ENCODE measurements around the gene ZNF263. TPM values are rescaled to one million over a fixed set of nuclear protein-coding genes. Genes with fewer than 3 reads are reported as not detected.

Gene ZNF263
- total and polyA plus RNA-seq, 2 of the 13 experiments (the other 11 are each of a cell fraction or from before 2014, with no cell fraction given): 10.2 to 41.2 TPM

- no peak; the same call in 1 of the 2 replicates for TF ChIP-seq HOXA9 (CRISPR knock-in tag; IDR thresholded peaks at IDR 0.05; ENCODE audit: borderline replicate concordance)
- TF ChIP-seq ZNF674 (CRISPR knock-in tag; IDR thresholded peaks at IDR 0.05; ENCODE audit: low read depth): no peak
- TF ChIP-seq FOSL1 (CRISPR knock-in tag; IDR thresholded peaks at IDR 0.05; ENCODE audit: borderline replicate concordance): no peak
- no peak for TF ChIP-seq ZNF557 (CRISPR knock-in tag; IDR thresholded peaks at IDR 0.05)
- no peak for TF ChIP-seq ZNF329 (CRISPR knock-in tag; IDR thresholded peaks at IDR 0.05; ENCODE audit: low read depth)
- no peak for TF ChIP-seq GPN1 (CRISPR knock-in tag; IDR thresholded peaks at IDR 0.05; ENCODE audit: borderline replicate concordance)
- TF ChIP-seq SP4 (CRISPR knock-in tag; IDR thresholded peaks at IDR 0.05): peak; percentile 66
- TF ChIP-seq, protein P1, sequence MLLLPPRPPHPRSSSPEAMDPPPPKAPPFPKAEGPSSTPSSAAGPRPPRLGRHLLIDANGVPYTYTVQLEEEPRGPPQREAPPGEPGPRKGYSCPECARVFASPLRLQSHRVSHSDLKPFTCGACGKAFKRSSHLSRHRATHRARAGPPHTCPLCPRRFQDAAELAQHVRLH (CRISPR knock-in tag; IDR thresholded peaks at IDR 0.05; ENCODE audit: borderline replicate concordance, low read depth): peak; percentile 82; the same call in 1 of the 2 replicates
- TF ChIP-seq ZBTB3 (CRISPR knock-in tag; IDR thresholded peaks at IDR 0.05; ENCODE audit: borderline replicate concordance, low read depth): 0 out of 2 replicates have a peak, but pooled peaks have one; percentile 44
- no peak for TF ChIP-seq ZNF569 (CRISPR knock-in tag; IDR thresholded peaks at IDR 0.05; ENCODE audit: borderline replicate concordance)
- TF ChIP-seq ZKSCAN5 (CRISPR knock-in tag; IDR thresholded peaks at IDR 0.05): no peak
- TF ChIP-seq KLF9 (CRISPR knock-in tag; IDR thresholded peaks at IDR 0.05; ENCODE audit: low read depth): peak; percentile 66; the same call in 1 of the 2 replicates
- TF ChIP-seq NCOA1 (CRISPR knock-in tag; IDR thresholded peaks at IDR 0.05): no peak
- TF ChIP-seq AFF4 (CRISPR knock-in tag; IDR thresholded peaks at IDR 0.05): no peak
- TF ChIP-seq ZNF619 (CRISPR knock-in tag; IDR thresholded peaks at IDR 0.05): 0 out of 2 replicates have a peak, but pooled peaks have one; percentile 8
- TF ChIP-seq REL (CRISPR knock-in tag; conservative IDR thresholded peaks at IDR 0.05): peak; percentile 51; the same call in 1 of the 2 replicates
- no peak; the same call in 1 of the 2 replicates for TF ChIP-seq JDP2 (CRISPR knock-in tag; IDR thresholded peaks at IDR 0.05; ENCODE audit: borderline replicate concordance)
- no peak; the same call in 1 of the 2 replicates for TF ChIP-seq STAG1 (CRISPR knock-in tag; IDR thresholded peaks at IDR 0.05)
- peak; percentile 61; the same call in 1 of the 2 replicates for TF ChIP-seq ZNF337 (CRISPR knock-in tag; IDR thresholded peaks at IDR 0.05; ENCODE audit: borderline replicate concordance, low read depth)
- TF ChIP-seq CREM (IDR thresholded peaks at IDR 0.05): peak; percentile 82
- TF ChIP-seq CREM (CRISPR knock-in tag; IDR thresholded peaks at IDR 0.05): no peak
- TF ChIP-seq ZBTB7B (CRISPR knock-in tag; IDR thresholded peaks at IDR 0.05): no peak
- TF ChIP-seq MIER3 (CRISPR knock-in tag; IDR thresholded peaks at IDR 0.05; ENCODE audit: borderline replicate concordance): no peak
- TF ChIP-seq ONECUT2 (CRISPR knock-in tag; IDR thresholded peaks at IDR 0.05): no peak
Measured at GRCh38 chr16:3264137-3265036, 18.9 kb upstream of the ZNF263 start (continued).

All from HepG2 (cell line).